MG63 (cell line): ENCODE measurements around the gene MICALL1. TPM values are rescaled to one million over a fixed set of nuclear protein-coding genes. Genes with fewer than 3 reads are reported as not detected.

Source experiments
- DNase-seq: peaks from one replicate; pipeline ENCODE4 v3.0.0-alpha.2; 2020
- H3K27me3 ChIP-seq: fragments of 250-450 bp; sonication (Bioruptor Pico); 2 replicates; pipeline ENCODE4 v1.5.1; 2020; ENCODE audit warnings: mild to moderate bottlenecking, moderate library complexity
- H3K36me3 ChIP-seq: fragments of 250-450 bp; sonication (Bioruptor Pico); 2 replicates; pipeline ENCODE4 v1.5.1; 2020; ENCODE audit warnings: mild to moderate bottlenecking, moderate library complexity
- H3K4me3 ChIP-seq: fragments of 250-450 bp; sonication (Bioruptor Pico); 2 replicates; pipeline ENCODE4 v1.5.1; 2020; ENCODE audit warnings: mild to moderate bottlenecking, moderate library complexity
- H3K9me3 ChIP-seq: fragments of 250-450 bp; sonication (Bioruptor Pico); 2 replicates; pipeline ENCODE4 v1.5.1; 2020; ENCODE audit warnings: mild to moderate bottlenecking, moderate library complexity
- total RNA-seq: library from RNA; depleted of rRNA; stranded (reverse); fragments of >200 nt; shearing (Covaris generic); gene quantifications from 2 replicates; pipeline ENCODE4 v1.2.3, GENCODE V29; 2014; ENCODE audit warnings: low replicate concordance

MICALL1 gene
- total RNA-seq, 1 experiment from 2014 or later = 25.3 TPM

GRCh38 chr22:37896939-37897338, 9.2 kb upstream of the MICALL1 start:
- peaks cover 3% of the 10 kb centered on the region; the same call in 1 of the 2 replicates for H3K36me3 ChIP-seq
- no peaks in the 10 kb centered on the region for H3K27me3 ChIP-seq
- no peaks in the 10 kb centered on the region for H3K9me3 ChIP-seq
- DNase-seq = no peak
- no peak overlapping the region for H3K4me3 ChIP-seq

DNA sequence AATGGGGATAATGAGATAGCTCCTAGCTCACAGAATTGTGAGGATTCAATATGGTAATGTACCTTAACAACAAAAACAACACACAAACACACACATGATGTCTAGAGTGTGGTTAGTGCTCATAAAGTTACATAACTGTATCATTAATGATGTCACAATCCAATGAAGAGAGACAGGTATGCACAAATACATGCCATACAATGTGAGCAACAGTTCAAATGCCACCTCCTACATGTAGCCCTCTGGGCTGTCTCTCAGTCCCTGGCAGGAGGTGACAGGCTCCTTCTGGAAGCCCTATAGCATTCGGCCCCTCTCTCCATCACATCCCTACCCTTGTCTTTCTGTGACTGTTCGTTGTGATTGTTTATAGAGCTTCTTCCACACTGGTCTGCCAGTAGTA, 8.3 kb upstream of the MICALL1 start:
- H3K4me3 ChIP-seq = no peak overlapping the region
- H3K9me3 ChIP-seq = no peaks in the 10 kb centered on the region
- H3K36me3 ChIP-seq = peaks cover 3% of the 10 kb centered on the region; the same call in 1 of the 2 replicates
- no peaks in the 10 kb centered on the region for H3K27me3 ChIP-seq
- no peak for DNase-seq

- Histone ChIP-seq H3K36me3 (peaks cover 3% of the 10 kb centered on the region; the same call in 1 of the 2 replicates), H3K4me3 (no peak overlapping the region), H3K27me3 (no peaks in the 10 kb centered on the region), H3K9me3 (no peaks in the 10 kb centered on the region)
- no peak for DNase-seq
Measured at GRCh38 chr22:37898441-37899181, 7.5 kb upstream of the MICALL1 start.

- Histone ChIP-seq H3K9me3 (no peaks in the 10 kb centered on the region), H3K4me3 (peak overlapping the region; percentile 45), H3K27me3 (no peaks in the 10 kb centered on the region), H3K36me3 (peaks cover 14% of the 10 kb centered on the region)
- peak; percentile 98 for DNase-seq
Measured at GRCh38 chr22:37904572-37905533, 1.2 kb upstream of the MICALL1 start.

DNA sequence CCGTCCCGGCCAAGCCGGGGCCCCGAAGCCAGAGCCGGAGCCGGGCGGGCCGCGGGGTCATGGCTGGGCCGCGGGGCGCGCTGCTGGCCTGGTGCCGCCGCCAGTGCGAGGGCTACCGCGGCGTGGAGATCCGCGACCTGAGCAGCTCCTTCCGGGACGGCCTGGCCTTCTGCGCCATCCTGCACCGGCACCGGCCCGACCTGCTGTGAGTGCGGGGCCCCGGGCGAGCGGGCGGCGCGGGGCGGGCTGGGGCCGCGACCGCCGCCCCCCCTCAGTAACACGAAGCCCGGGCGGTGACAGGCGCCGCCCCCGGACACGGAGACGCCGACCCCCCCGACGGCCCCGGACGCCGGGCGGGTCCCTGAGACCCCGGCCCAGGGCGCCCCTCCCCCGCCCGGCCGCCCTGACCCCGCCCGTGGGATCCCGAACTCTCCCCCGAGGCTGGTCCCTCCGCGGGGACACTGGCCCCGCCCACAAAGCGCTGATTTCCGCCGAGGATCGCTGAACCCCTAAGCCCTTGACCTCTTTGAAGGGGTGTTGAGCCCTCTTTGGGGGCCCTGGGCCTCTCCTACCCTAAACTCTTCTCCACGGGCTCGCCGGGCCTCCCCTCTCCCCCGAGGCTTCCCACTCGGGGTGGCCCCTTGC, 389 bp downstream of the MICALL1 start:
- no peaks in the 10 kb centered on the region for H3K9me3 ChIP-seq
- H3K27me3 ChIP-seq = no peaks in the 10 kb centered on the region
- DNase-seq = peak; percentile 36
- H3K36me3 ChIP-seq = peaks cover 15% of the 10 kb centered on the region
- peak overlapping the region; percentile 71 for H3K4me3 ChIP-seq

DNA sequence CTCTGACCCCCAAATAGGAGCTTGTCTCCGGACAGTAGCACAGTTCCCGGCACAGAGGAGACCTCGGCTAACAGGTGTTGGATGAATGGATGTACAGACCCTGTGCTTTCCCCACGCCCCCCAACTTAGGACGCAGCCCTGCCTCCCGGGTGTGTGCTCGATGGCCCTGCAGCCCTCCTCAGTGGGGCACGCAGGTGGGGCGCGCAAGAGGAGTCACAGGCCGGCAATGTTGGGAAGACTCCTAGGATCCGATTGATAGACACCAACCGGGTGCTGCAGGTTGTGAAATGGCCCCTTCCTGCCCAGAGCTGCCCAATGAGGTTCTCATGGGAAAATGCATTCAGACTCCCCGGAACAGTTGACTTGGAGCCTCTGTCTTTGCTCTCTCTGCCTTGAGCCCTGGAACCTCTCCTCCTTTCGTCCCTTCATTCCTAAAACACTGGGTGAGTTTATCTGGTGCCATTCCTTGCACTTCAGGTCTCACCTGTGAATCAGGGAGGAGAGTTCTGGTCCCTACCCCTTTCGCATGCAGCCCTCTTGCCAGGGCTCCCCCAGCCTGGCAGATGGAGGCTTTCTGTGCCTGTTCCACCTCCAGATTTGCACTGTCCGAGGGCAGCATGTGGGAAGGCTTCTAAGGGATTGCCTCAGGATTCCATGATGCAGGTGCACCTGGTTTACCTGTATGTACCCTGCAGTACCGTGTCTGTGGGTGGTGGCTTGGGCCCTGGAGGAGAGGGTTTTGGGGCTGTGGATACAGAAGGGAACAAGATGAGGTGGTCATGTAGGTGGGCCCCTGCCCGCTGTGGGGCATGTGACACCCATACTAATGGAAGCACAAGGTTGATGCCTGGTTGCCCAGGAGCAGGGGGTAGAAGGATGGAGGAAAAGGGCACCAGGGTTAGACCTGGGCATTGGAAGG, 1.2 kb downstream of the MICALL1 start:
- peaks cover 17% of the 10 kb centered on the region for H3K36me3 ChIP-seq
- DNase-seq = no peak
- H3K4me3 ChIP-seq = peak overlapping the region; percentile 71
- no peaks in the 10 kb centered on the region for H3K27me3 ChIP-seq
- no peaks in the 10 kb centered on the region for H3K9me3 ChIP-seq

- H3K4me3 ChIP-seq = no peak overlapping the region
- no peaks in the 10 kb centered on the region for H3K9me3 ChIP-seq
- no peaks in the 10 kb centered on the region for H3K27me3 ChIP-seq
- DNase-seq = no peak
- peaks cover 22% of the 10 kb centered on the region for H3K36me3 ChIP-seq
Measured at GRCh38 chr22:37909766-37910165, 3.7 kb downstream of the MICALL1 start.

GRCh38 chr22:37910890-37911672, 5.0 kb downstream of the MICALL1 start:
- H3K4me3 ChIP-seq = no peak overlapping the region
- H3K9me3 ChIP-seq = no peaks in the 10 kb centered on the region
- H3K27me3 ChIP-seq = no peaks in the 10 kb centered on the region
- peaks cover 27% of the 10 kb centered on the region for H3K36me3 ChIP-seq
- DNase-seq = no peak

DNA sequence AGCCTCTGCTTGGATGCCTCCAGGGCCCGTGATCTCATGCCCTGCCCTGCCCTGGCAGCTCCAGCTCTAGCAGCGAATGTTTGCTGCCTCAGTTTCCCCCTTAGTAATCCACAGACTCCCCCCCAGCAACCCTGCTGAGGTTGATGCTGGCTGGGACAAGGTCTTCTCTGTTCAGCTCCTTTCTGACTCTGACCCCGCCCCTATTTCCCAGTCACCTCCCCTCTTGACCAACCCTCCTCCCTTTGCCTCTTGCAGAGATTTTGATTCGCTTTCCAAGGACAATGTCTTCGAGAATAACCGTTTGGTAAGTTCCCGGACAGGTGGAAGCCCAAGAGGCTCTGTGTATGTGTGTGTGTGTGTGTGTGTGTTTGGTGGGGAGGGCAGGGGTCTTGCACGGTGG, 5.6 kb downstream of the MICALL1 start:
- Histone ChIP-seq H3K4me3 (no peak overlapping the region), H3K9me3 (no peaks in the 10 kb centered on the region), H3K36me3 (peaks cover 32% of the 10 kb centered on the region), H3K27me3 (no peaks in the 10 kb centered on the region)
- no peak for DNase-seq

GRCh38 chr22:37912171-37912570, 6.1 kb downstream of the MICALL1 start:
- Histone ChIP-seq H3K36me3 (peaks cover 30% of the 10 kb centered on the region), H3K4me3 (no peak overlapping the region), H3K27me3 (no peaks in the 10 kb centered on the region), H3K9me3 (no peaks in the 10 kb centered on the region)
- DNase-seq = no peak

DNA sequence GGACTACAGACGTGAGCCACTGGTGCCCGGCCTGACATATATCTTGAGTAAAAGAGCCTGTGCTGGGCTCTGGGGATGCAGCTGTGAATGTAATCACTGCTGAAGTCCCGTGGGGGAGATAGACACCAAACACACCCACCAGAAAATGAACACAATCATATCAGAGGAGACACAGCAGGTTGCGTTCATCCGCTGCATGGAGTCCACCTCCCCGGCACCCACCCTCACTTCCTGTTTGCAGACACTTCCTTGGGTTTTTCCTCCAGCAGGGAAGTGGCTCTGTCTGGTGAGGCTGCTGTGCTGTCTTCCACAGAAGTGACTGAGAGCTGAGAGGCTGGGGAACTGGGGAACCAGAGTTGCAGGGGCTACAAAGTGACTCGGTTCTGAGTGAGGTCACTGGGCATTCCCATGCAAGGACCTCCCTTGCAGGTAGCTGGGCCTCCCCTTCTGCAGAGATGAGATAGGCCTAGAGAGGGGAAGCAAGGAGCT, 7.2 kb downstream of the MICALL1 start:
- Histone ChIP-seq H3K36me3 (peaks cover 34% of the 10 kb centered on the region), H3K27me3 (no peaks in the 10 kb centered on the region), H3K9me3 (no peaks in the 10 kb centered on the region), H3K4me3 (no peak overlapping the region)
- DNase-seq = no peak

DNA sequence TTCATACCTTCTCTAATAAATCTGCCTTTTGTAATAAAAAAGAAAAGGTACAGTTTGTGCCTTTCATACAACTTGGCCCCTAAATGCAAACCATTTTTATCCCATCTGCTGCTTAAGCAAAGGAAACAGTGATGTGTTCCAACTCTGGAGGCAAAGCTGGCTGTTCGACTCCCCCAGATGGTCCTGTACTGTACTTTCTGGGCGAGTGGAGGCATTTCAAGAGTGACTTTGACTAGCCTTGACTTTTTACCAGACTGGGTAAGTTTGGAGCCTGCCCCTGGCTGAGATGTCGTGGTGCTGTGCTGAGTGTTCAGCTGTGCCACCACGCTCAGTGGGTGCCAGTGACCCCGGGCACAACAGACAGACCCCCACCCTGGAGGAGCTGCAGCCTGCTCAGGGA, 10.2 kb downstream of the MICALL1 start:
- Histone ChIP-seq H3K4me3 (no peak overlapping the region), H3K9me3 (no peaks in the 10 kb centered on the region), H3K36me3 (peaks cover 35% of the 10 kb centered on the region), H3K27me3 (no peaks in the 10 kb centered on the region)
- DNase-seq = no peak

DNA sequence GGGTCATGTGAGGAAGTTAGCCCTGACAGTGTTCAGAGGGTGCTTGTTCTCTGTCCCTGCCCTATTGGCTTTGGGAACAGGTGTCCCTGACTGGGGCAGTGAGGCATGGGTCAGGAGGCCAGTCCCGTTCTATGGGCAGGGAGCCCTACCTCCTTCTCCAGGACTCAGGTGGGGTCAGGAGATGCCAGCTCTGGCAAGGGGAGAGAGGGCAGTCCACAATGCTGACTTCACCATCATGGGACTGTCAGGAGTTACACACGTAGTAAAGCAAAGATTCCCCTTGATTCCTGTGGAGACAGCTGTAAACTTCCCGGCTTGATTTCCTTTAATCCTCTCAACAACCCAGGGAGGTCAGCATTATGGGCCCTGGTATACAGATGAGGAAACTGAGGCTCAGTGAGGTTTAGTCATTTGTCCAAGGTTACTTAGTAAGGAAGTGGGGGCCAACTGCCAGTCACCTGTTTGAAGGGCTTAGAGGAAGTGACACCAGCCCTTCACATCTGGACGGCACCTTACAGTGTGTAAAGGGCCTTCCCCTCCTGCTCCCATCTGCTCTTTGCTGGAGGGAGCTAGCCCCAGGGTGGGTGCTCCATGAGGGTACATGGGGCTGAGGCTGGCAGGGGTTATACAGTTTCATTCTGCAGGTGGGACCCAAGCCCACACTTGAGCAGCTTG, 11.9 kb downstream of the MICALL1 start:
- no peak overlapping the region for H3K4me3 ChIP-seq
- H3K9me3 ChIP-seq = no peaks in the 10 kb centered on the region
- H3K27me3 ChIP-seq = no peaks in the 10 kb centered on the region
- no peak for DNase-seq
- peaks cover 35% of the 10 kb centered on the region for H3K36me3 ChIP-seq

DNA sequence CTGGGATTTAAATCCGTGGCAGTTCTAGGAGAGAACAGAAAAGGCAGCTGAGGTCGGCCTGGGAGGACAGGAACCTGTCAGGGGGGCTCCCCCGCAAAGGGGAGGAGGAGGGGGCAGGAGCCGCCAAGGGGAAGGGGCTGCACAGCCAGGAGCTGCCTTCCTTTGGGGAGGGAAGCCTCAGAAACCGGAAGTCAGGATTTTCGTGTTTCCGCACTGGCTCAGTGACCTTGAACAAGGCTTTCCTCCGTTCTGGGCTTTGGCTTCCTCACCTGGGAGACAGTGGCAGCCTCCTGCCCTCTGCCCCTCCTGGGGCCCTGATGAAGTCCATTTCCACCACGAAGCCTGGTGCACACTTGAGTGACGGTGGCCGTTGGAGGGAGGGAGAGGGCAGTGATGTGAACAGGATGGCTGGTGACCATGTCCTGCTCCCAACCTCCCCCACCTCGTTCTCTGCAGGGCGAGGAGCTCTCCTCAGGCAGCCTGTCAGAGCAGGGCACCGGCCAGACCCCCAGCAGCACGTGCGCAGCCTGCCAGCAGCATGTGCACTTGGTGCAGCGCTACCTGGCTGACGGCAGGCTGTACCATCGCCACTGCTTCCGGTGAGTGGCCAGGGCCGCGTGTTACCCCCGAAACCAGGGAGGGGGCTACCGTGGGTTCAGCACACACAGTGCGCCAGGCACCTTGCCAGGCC, 12.6 kb downstream of the MICALL1 start:
- no peak for DNase-seq
- H3K27me3 ChIP-seq = no peaks in the 10 kb centered on the region
- H3K4me3 ChIP-seq = no peak overlapping the region
- H3K36me3 ChIP-seq = peaks cover 42% of the 10 kb centered on the region
- no peaks in the 10 kb centered on the region for H3K9me3 ChIP-seq
